HEK293T (cell line): Measurements from ENCODE around the gene BRAP.

Experiments used
- ARNT ChIP-seq: fragments of 450-650 bp; IDR thresholded peaks from 2 replicates; pipeline ENCODE4 v1.6.1; 2017; ENCODE audit warnings: mild to moderate bottlenecking
- FOXK2 ChIP-seq: fragments of 450-650 bp; IDR thresholded peaks from 2 replicates; pipeline ENCODE4 v1.6.1; 2016; ENCODE audit warnings: mild to moderate bottlenecking
- HDGF ChIP-seq: fragments of 450-650 bp; IDR thresholded peaks from 2 replicates; pipeline ENCODE4 v1.6.1; 2017; ENCODE audit warnings: antibody characterized with exemption, borderline replicate concordance
- SP1 ChIP-seq: fragments of 450-650 bp; IDR thresholded peaks from 2 replicates; pipeline ENCODE4 v1.6.1; 2017
- SUZ12 ChIP-seq: fragments of 450-650 bp; IDR thresholded peaks from 2 replicates; pipeline ENCODE4 v1.6.1; 2016; ENCODE audit warnings: mild to moderate bottlenecking
- TARDBP ChIP-seq: fragments of 450-650 bp; IDR thresholded peaks from 2 replicates; pipeline ENCODE4 v1.6.1; 2016

DNA sequence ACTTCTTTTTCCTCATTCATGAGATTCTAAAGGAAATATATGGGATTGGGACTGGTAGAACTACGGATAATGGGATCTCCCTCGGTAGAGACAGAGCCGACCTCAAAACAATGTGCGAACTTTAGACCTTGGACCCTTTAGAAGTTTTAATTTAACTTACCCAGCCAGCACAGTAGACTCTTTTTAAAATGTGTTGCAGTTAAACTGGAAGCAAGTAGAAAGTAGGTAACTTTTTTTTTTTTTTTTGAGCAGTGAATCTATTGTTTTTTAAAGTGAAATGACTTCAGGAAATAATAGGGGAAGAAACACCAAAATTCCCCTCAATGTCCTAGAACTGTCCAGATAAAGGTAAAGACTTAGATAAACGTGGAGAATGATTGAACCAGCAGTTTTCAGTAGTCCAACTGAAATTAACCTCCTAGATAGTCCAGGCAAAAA lies 85.5 kb downstream of the BRAP start:
- no peak for TF ChIP-seq ARNT
- TF ChIP-seq SUZ12 = no peak
- TF ChIP-seq SP1 = no peak
- TF ChIP-seq HDGF = no peak
- TF ChIP-seq TARDBP = no peak
- no peak for TF ChIP-seq FOXK2
